Neural progenitor cell (in vitro differentiated cells): ENCODE measurements around the gene PTGES2. TPM values are rescaled to one million over a fixed set of nuclear protein-coding genes. Genes with fewer than 3 reads are reported as not detected.

Source experiments
- DNase-seq: peaks from one replicate; pipeline ENCODE4 v3.0.0-alpha.2; 2016; ENCODE audit warnings: low spot score
- H2AFZ ChIP-seq: fragments of 200-600 bp; sonication (generic); replicated peaks from 2 replicates; pipeline ENCODE4 v1.6.1; 2016; ENCODE audit warnings: antibody characterized with exemption
- H3F3A ChIP-seq: fragments of 200-600 bp; sonication (generic); 2 replicates; pipeline ENCODE4 v1.6.1; 2016; ENCODE audit warnings: antibody characterized with exemption, low read depth
- H3K27ac ChIP-seq: fragments of 200-600 bp; sonication (generic); 2 replicates; pipeline ENCODE4 v1.5.1; 2016; ENCODE audit warnings: mild to moderate bottlenecking
- H3K27me3 ChIP-seq: fragments of 200-600 bp; sonication (generic); 2 replicates; pipeline ENCODE4 v1.6.1; 2016; ENCODE audit warnings: mild to moderate bottlenecking, moderate library complexity
- H3K36me3 ChIP-seq: fragments of 200-600 bp; sonication (generic); 2 replicates; pipeline ENCODE4 v1.5.1; 2016
- H3K4me1 ChIP-seq: fragments of 200-600 bp; sonication (generic); 2 replicates; pipeline ENCODE4 v1.6.1; 2016; ENCODE audit warnings: mixed run types
- H3K4me2 ChIP-seq: fragments of 200-600 bp; sonication (generic); 2 replicates; pipeline ENCODE4 v1.6.1; 2016
- H3K4me3 ChIP-seq: fragments of 200-600 bp; sonication (generic); 2 replicates; pipeline ENCODE4 v1.5.1; 2016
- H3K79me2 ChIP-seq: fragments of 200-600 bp; sonication (generic); 2 replicates; pipeline ENCODE4 v1.6.1; 2016; ENCODE audit warnings: low read depth
- H3K9ac ChIP-seq: fragments of 200-600 bp; sonication (generic); 2 replicates; pipeline ENCODE4 v1.6.1; 2016
- H3K9me3 ChIP-seq: fragments of 200-600 bp; sonication (generic); 2 replicates; pipeline ENCODE4 v1.5.1; 2016; ENCODE audit warnings: low read depth
- H4K20me1 ChIP-seq: fragments of 200-600 bp; sonication (generic); 2 replicates; pipeline ENCODE4 v1.6.1; 2016; ENCODE audit warnings: low read depth
- H3K27ac Mint-ChIP-seq: 3 replicates; pipeline ENCODE4 v1.8.0; 2021; ENCODE audit warnings: mixed read lengths
- H3K27me3 Mint-ChIP-seq: 2 replicates; pipeline ENCODE4 v1.8.0; 2022; ENCODE audit warnings: low read depth, mild to moderate bottlenecking, inconsistent platforms, moderate library complexity, mixed read lengths; ENCODE audit not compliant: insufficient read depth
- H3K36me3 Mint-ChIP-seq: 3 replicates; pipeline ENCODE4 v1.8.0; 2021; ENCODE audit warnings: mixed read lengths
- H3K4me1 Mint-ChIP-seq: 3 replicates; pipeline ENCODE4 v1.8.0; 2021; ENCODE audit warnings: mixed read lengths
- H3K4me3 Mint-ChIP-seq: 3 replicates; pipeline ENCODE4 v1.8.0; 2021; ENCODE audit warnings: mild to moderate bottlenecking, moderate library complexity, mixed read lengths
- H3K9me3 Mint-ChIP-seq: 3 replicates; pipeline ENCODE4 v1.8.0; 2020; ENCODE audit warnings: mixed read lengths
- CTCF ChIP-seq: fragments of 200-600 bp; sonication (generic); IDR thresholded peaks from 2 replicates; pipeline ENCODE4 v1.5.1; 2017; ENCODE audit warnings: antibody characterized with exemption, mild to moderate bottlenecking
- EZH2 ChIP-seq: fragments of 200-600 bp; sonication (generic); IDR thresholded peaks from 2 replicates; pipeline ENCODE4 v1.6.1; 2017; ENCODE audit warnings: antibody characterized with exemption, mild to moderate bottlenecking, moderate library complexity
- EZH2phosphoT487 ChIP-seq: fragments of 200-600 bp; sonication (generic); IDR thresholded peaks from 2 replicates; pipeline ENCODE4 v1.6.1; 2017; ENCODE audit warnings: antibody characterized with exemption
- total RNA-seq: library from RNA; depleted of rRNA; stranded (reverse); fragments of >200 nt; gene quantifications from 2 replicates; pipeline ENCODE4 v1.2.3, GENCODE V29; 2015; ENCODE audit warnings: low replicate concordance

Gene PTGES2
- total RNA-seq, 1 donor from 2014 or later: 25.7 TPM

DNA sequence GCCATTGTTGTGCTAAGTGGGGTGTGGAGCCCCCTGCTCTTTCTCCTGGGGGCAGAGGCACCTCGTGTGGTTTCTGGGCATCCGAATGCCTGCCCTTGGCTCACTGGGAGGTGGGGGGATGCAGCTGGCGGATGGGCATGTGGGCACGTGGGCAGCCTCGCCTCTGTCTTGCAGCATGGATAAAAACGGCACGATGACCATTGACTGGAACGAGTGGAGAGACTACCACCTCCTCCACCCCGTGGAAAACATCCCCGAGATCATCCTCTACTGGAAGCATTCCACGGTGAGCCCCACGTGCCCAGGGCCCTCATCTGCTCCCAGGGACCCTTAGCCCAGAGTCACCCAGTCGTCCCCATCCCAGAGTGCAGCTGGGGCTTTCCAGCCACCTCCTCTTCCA, 25.3 kb downstream of the PTGES2 start:
- Mint-ChIP-seq H3K9me3 (no peaks in the 10 kb centered on the region), H3K27ac (no peak overlapping the region), H3K4me1 (peaks cover 33% of the 10 kb centered on the region), H3K27me3 (peaks cover 5% of the 10 kb centered on the region), H3K36me3 (peaks cover 16% of the 10 kb centered on the region), H3K4me3 (no peak overlapping the region)
- no peak for DNase-seq
- Histone ChIP-seq H2AFZ (no peak overlapping the region), H3K9ac (no peak overlapping the region), H3F3A (peaks cover 9% of the 10 kb centered on the region), H3K4me3 (no peak overlapping the region), H3K4me2 (no peak overlapping the region), H3K36me3 (no peaks in the 10 kb centered on the region), H3K79me2 (peaks cover 17% of the 10 kb centered on the region), H3K9me3 (no peaks in the 10 kb centered on the region), H3K4me1 (peaks cover 21% of the 10 kb centered on the region), H3K27ac (no peak overlapping the region), H4K20me1 (peaks cover 28% of the 10 kb centered on the region), H3K27me3 (no peaks in the 10 kb centered on the region)
- no peak for TF ChIP-seq EZH2phosphoT487
- TF ChIP-seq EZH2: no peak
- no peak for TF ChIP-seq CTCF

GRCh38 chr9:128101690-128102089, 25.8 kb downstream of the PTGES2 start:
- no peaks in the 10 kb centered on the region for H3K9me3 Mint-ChIP-seq
- H3K4me1 Mint-ChIP-seq: peaks cover 38% of the 10 kb centered on the region
- no peak overlapping the region for H2AFZ ChIP-seq
- TF ChIP-seq CTCF: no peak
- TF ChIP-seq EZH2phosphoT487: no peak
- no peak for TF ChIP-seq EZH2
- no peaks in the 10 kb centered on the region for H3K36me3 ChIP-seq
- peaks cover 5% of the 10 kb centered on the region for H3K27me3 Mint-ChIP-seq
- no peak overlapping the region for H3K9ac ChIP-seq
- H3K9me3 ChIP-seq: no peaks in the 10 kb centered on the region
- peaks cover 18% of the 10 kb centered on the region for H3K36me3 Mint-ChIP-seq
- H3K27ac ChIP-seq: no peak overlapping the region
- no peaks in the 10 kb centered on the region for H3K27me3 ChIP-seq
- peaks cover 22% of the 10 kb centered on the region for H3K4me1 ChIP-seq
- peaks cover 17% of the 10 kb centered on the region for H3K79me2 ChIP-seq
- peaks cover 28% of the 10 kb centered on the region for H4K20me1 ChIP-seq
- DNase-seq: no peak
- no peak overlapping the region for H3K4me2 ChIP-seq
- H3K27ac Mint-ChIP-seq: no peak overlapping the region
- no peak overlapping the region for H3K4me3 ChIP-seq
- peaks cover 14% of the 10 kb centered on the region for H3F3A ChIP-seq
- H3K4me3 Mint-ChIP-seq: no peak overlapping the region

DNA sequence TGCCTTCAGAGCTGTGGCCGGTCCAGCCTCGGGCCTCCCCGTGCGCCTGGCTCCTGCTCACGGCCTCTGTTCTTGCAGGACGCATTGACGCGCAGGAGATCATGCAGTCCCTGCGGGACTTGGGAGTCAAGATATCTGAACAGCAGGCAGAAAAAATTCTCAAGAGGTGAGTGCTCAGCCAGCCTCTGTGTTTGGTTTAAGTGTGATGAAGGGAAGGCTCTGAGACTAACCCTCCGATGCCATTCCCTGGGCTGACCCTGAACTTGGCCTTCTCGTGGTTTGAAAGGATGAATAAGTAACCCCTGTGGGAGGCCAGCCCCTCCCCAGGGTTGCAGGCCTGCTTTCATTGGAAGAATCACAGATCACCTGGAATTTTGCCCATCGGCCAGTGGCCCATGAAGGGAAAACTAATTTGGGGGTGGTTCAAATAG, 26.3 kb downstream of the PTGES2 start:
- peaks cover 20% of the 10 kb centered on the region for H3K79me2 ChIP-seq
- DNase-seq: no peak
- no peaks in the 10 kb centered on the region for H3K27me3 ChIP-seq
- Mint-ChIP-seq H3K4me1 (peaks cover 41% of the 10 kb centered on the region), H3K9me3 (no peaks in the 10 kb centered on the region), H3K36me3 (peaks cover 18% of the 10 kb centered on the region), H3K4me3 (no peak overlapping the region), H3K27me3 (peaks cover 5% of the 10 kb centered on the region), H3K27ac (peak overlapping the region; percentile 42)
- no peak overlapping the region for H2AFZ ChIP-seq
- no peaks in the 10 kb centered on the region for H3K36me3 ChIP-seq
- peaks cover 22% of the 10 kb centered on the region for H3K4me1 ChIP-seq
- no peak overlapping the region for H3K9ac ChIP-seq
- peaks cover 16% of the 10 kb centered on the region for H3F3A ChIP-seq
- no peak for TF ChIP-seq EZH2
- no peak for TF ChIP-seq CTCF
- no peak for TF ChIP-seq EZH2phosphoT487
- H3K27ac ChIP-seq: no peak overlapping the region
- H3K4me3 ChIP-seq: no peak overlapping the region
- no peaks in the 10 kb centered on the region for H3K9me3 ChIP-seq
- H3K4me2 ChIP-seq: no peak overlapping the region
- H4K20me1 ChIP-seq: peaks cover 28% of the 10 kb centered on the region
